Measurements from ENCODE around the gene IFFO2.

The IFFO2 gene

GRCh38 chr1:18974606-18975005, 18.1 kb upstream of the IFFO2 start:
- CTCF ChIA-PET = interaction anchor here (1.1 to 4.5 kb wide), 4 partner anchors 11 to 266 kb away, joined by 3 to 23 read pairs (median 6); no protein-coding TSS in a partner anchor
- no peak for DNase-seq (ENCODE audit: extremely low spot score)
- POLR2A ChIA-PET = no interaction called here
- TF ChIP-seq CTCF (IDR thresholded peaks at IDR 0.05; ENCODE audit: control extremely low read depth, extremely low read depth, low read depth, missing control alignments) = no peak

GRCh38 chr1:18974005-18974404, 17.5 kb upstream of the IFFO2 start:
- no peak for DNase-seq (ENCODE audit: extremely low spot score)
- CTCF ChIA-PET = interaction anchor here (1.2 to 4.5 kb wide), 2 partner anchors 11 to 66 kb away, joined by 3 to 23 read pairs; no protein-coding TSS in a partner anchor
- no peak for TF ChIP-seq CTCF (IDR thresholded peaks at IDR 0.05; ENCODE audit: control extremely low read depth, extremely low read depth, low read depth, missing control alignments)
- POLR2A ChIA-PET = no interaction called here

- no peak for DNase-seq (ENCODE audit: extremely low spot score)
- CTCF ChIA-PET = interaction anchor here (0.9 to 4.5 kb wide), 8 partner anchors 12 to 89 kb away, joined by 3 to 23 read pairs (median 6); no protein-coding TSS in a partner anchor
- POLR2A ChIA-PET = no interaction called here
- TF ChIP-seq CTCF (IDR thresholded peaks at IDR 0.05; ENCODE audit: control extremely low read depth, extremely low read depth, low read depth, missing control alignments) = no peak
These were observed 17.0 kb upstream of the IFFO2 start for GRCh38 chr1:18973446-18973955.

- DNase-seq (ENCODE audit: extremely low spot score) = no peak
- ChIA-PET POLR2A (no interaction called here), CTCF (interaction anchor here (0.8 to 4.5 kb wide), 10 partner anchors 12 to 89 kb away, joined by 3 to 23 read pairs (median 4); no protein-coding TSS in a partner anchor)
- no peak for TF ChIP-seq CTCF (IDR thresholded peaks at IDR 0.05; ENCODE audit: control extremely low read depth, extremely low read depth, low read depth, missing control alignments)
These were observed 16.5 kb upstream of the IFFO2 start for GRCh38 chr1:18972991-18973390.

GRCh38 chr1:18972531-18972930, 16.1 kb upstream of the IFFO2 start:
- DNase-seq (ENCODE audit: extremely low spot score) = no peak
- POLR2A ChIA-PET = no interaction called here
- CTCF ChIA-PET = interaction anchor here (0.8 to 4.5 kb wide), 10 partner anchors 13 to 88 kb away, joined by 3 to 23 read pairs (median 4); no protein-coding TSS in a partner anchor
- TF ChIP-seq CTCF (IDR thresholded peaks at IDR 0.05; ENCODE audit: control extremely low read depth, extremely low read depth, low read depth, missing control alignments) = peak; percentile 15

- no peak for TF ChIP-seq CTCF (IDR thresholded peaks at IDR 0.05; ENCODE audit: control extremely low read depth, extremely low read depth, low read depth, missing control alignments)
- ChIA-PET POLR2A (no interaction called here), CTCF (interaction anchor here (1.0 to 1.2 kb wide), 4 partner anchors 57 to 87 kb away, joined by 3 to 6 read pairs (median 4); no protein-coding TSS in a partner anchor)
These were observed 14.3 kb upstream of the IFFO2 start for GRCh38 chr1:18970762-18971161.

More at GRCh38 chr1:18970762-18971161, 14.3 kb upstream of the IFFO2 start:
- no peak for DNase-seq (ENCODE audit: extremely low spot score)

Data from GM10248 (cell line).